H1 (cell line): ENCODE results near the gene C2CD4C. TPM values are rescaled to one million over a fixed set of nuclear protein-coding genes. Genes with fewer than 3 reads are reported as not detected.

Experiments
- CTCF ChIA-PET: fragments of 300-600 bp; sonication (Branson Sonifier 250); formaldehyde crosslinking; loops from one replicate; lab custom pipeline; 2021; ENCODE audit not compliant: partially characterized antibody; lab: Charles Lee
- POLR2A ChIA-PET: fragments of 300-600 bp; sonication (Branson Sonifier 250); formaldehyde crosslinking; loops from one replicate; lab custom pipeline; 2021; ENCODE audit warnings: inconsistent platforms; ENCODE audit not compliant: partially characterized antibody; lab: Charles Lee
- DNase-seq, 2 experiments: peaks; one replicate each; pipeline versions ENCODE4 v3.0.0 to v3.0.0-alpha.2; 2010 to 2022; ENCODE audit warnings: low spot score in 2 of 2, low read depth in 1 of 2, mixed read lengths in 1 of 2
- FAIRE-seq: peaks from 2 replicates; lab custom pipeline; 2011; peaks lifted over from hg19 to GRCh38; lab: Jason Lieb, UNC
- H2AFZ ChIP-seq: 2 replicates; pipeline ENCODE4 v1.8.1; 2012; ENCODE audit warnings: low read length, inconsistent platforms
- H2AK5ac ChIP-seq: 2 replicates; pipeline ENCODE4 v1.6.1; 2013; ENCODE audit warnings: low read depth, low read length
- H2BK120ac ChIP-seq: replicated peaks from 2 replicates; pipeline ENCODE3; 2013; ENCODE audit warnings: low read depth, low read length, inconsistent platforms
- H2BK12ac ChIP-seq: 2 replicates; pipeline ENCODE4 v1.6.1; 2013; ENCODE audit warnings: low read depth, low read length
- H2BK15ac ChIP-seq: 2 replicates; pipeline ENCODE4 v1.6.1; 2013; ENCODE audit warnings: low read length
- H2BK20ac ChIP-seq: 2 replicates; pipeline ENCODE4 v1.6.1; 2013; ENCODE audit warnings: low read length
- H2BK5ac ChIP-seq: 2 replicates; pipeline ENCODE4 v1.6.1; 2013; ENCODE audit warnings: low read depth, low read length
- H3K14ac ChIP-seq: 2 replicates; pipeline ENCODE4 v1.6.1; 2013; ENCODE audit warnings: inconsistent platforms; ENCODE audit not compliant: insufficient read length
- H3K18ac ChIP-seq: 2 replicates; pipeline ENCODE4 v1.6.1; 2013; ENCODE audit warnings: low read length; ENCODE audit errors: extremely low read depth
- H3K23ac ChIP-seq: 2 replicates; pipeline ENCODE4 v1.6.1; 2013; ENCODE audit warnings: inconsistent platforms; ENCODE audit not compliant: insufficient read length
- H3K23me2 ChIP-seq: 2 replicates; pipeline ENCODE4 v1.6.1; 2013; ENCODE audit warnings: low read depth, low read length
- H3K27ac ChIP-seq: 2 replicates; pipeline ENCODE4 v1.6.1; 2011; ENCODE audit warnings: low read depth, low read length, inconsistent platforms
- H3K27me3 ChIP-seq, 4 experiments: replicated peaks in 1 of 4; 1 replicate in 1 of 4; 2 replicates in 3 of 4; pipeline versions ENCODE4 v1.6.1 to v1.8.1; 2011 to 2013; ENCODE audit warnings: low read length in 3 of 4, mild to moderate bottlenecking in 3 of 4, inconsistent platforms in 2 of 4, mixed read lengths in 2 of 4, moderate library complexity in 1 of 4; ENCODE audit not compliant: control insufficient read depth in 3 of 4, insufficient read depth in 3 of 4; ENCODE audit errors: extremely low read depth in 1 of 4
- H3K36me3 ChIP-seq, 4 experiments: 2 replicates each; pipeline versions ENCODE4 v1.6.1 to v1.8.1; 2011 to 2013; ENCODE audit warnings: mild to moderate bottlenecking in 4 of 4, low read length in 3 of 4, moderate library complexity in 2 of 4, control low read depth in 1 of 4, inconsistent platforms in 1 of 4; ENCODE audit not compliant: insufficient read depth in 4 of 4, control insufficient read depth in 2 of 4
- H3K4ac ChIP-seq: replicated peaks from 2 replicates; pipeline ENCODE3; 2013; ENCODE audit warnings: low read length, low read depth, mixed read lengths, inconsistent platforms; ENCODE audit not compliant: insufficient read length
- H3K4me1 ChIP-seq, 4 experiments: replicated peaks in 1 of 4; 1 replicate in 1 of 4; 2 replicates in 3 of 4; pipeline versions ENCODE4 v1.6.1 to v1.8.1; 2011 to 2013; ENCODE audit warnings: low read length in 3 of 4, inconsistent platforms in 2 of 4, mixed read lengths in 1 of 4; ENCODE audit not compliant: insufficient read depth in 4 of 4, control insufficient read depth in 3 of 4
- H3K4me2 ChIP-seq, 2 experiments: 2 replicates each; pipeline versions ENCODE4 v1.6.1 to v1.8.1; 2011 to 2013; ENCODE audit warnings: low read depth in 2 of 2, low read length in 2 of 2, control low read depth in 1 of 2, inconsistent platforms in 1 of 2, mild to moderate bottlenecking in 1 of 2; ENCODE audit not compliant: insufficient read depth in 1 of 2
- H3K4me3 ChIP-seq, 4 experiments: fragments of 200-600, 300-600 bp in 1 of 4; sonication (generic), shearing (Covaris generic), sonication (Bioruptor Twin) in 1 of 4; 2 replicates each; pipeline versions ENCODE4 v1.5.1 to v1.8.1; 2011 to 2016; ENCODE audit warnings: low read length in 4 of 4, low read depth in 3 of 4, control low read depth in 2 of 4, inconsistent platforms in 2 of 4, mild to moderate bottlenecking in 2 of 4, mixed read lengths in 1 of 4, moderate library complexity in 1 of 4; ENCODE audit not compliant: insufficient read depth in 2 of 4; ENCODE audit errors: extremely low read depth in 1 of 4
- H3K56ac ChIP-seq: replicated peaks from 2 replicates; pipeline ENCODE3; 2013; ENCODE audit warnings: low read depth, mild to moderate bottlenecking, mixed read lengths, low read length, inconsistent platforms; ENCODE audit not compliant: insufficient read length
- H3K79me1 ChIP-seq: 2 replicates; pipeline ENCODE4 v1.6.1; 2013; ENCODE audit warnings: low read depth, low read length, control low read depth
- H3K79me2 ChIP-seq, 2 experiments: 2 replicates each; pipeline versions ENCODE4 v1.6.1 to v1.8.1; 2012 to 2013; ENCODE audit warnings: low read length in 2 of 2, mild to moderate bottlenecking in 2 of 2, inconsistent platforms in 1 of 2; ENCODE audit not compliant: insufficient read depth in 2 of 2, control insufficient read depth in 1 of 2
- H3K9ac ChIP-seq, 4 experiments: replicated peaks in 1 of 4; 1 replicate in 1 of 4; 2 replicates in 3 of 4; pipeline versions ENCODE4 v1.6.1 to v1.8.1; 2011 to 2013; ENCODE audit warnings: low read depth in 3 of 4, low read length in 3 of 4, control low read depth in 2 of 4, mild to moderate bottlenecking in 2 of 4, moderate library complexity in 2 of 4, inconsistent platforms in 1 of 4; ENCODE audit errors: extremely low read depth in 1 of 4
- H3K9me3 ChIP-seq, 2 experiments: 2 replicates each; pipeline versions ENCODE4 v1.6.1 to v1.8.1; 2012 to 2013; ENCODE audit warnings: mild to moderate bottlenecking in 2 of 2, moderate library complexity in 2 of 2, control low read depth in 1 of 2, inconsistent platforms in 1 of 2, low read depth in 1 of 2, low read length in 1 of 2, mixed read lengths in 1 of 2; ENCODE audit not compliant: insufficient read depth in 2 of 2
- H4K20me1 ChIP-seq, 2 experiments: replicated peaks in 1 of 2; 2 replicates each; pipeline versions ENCODE3 to v1.8.1; 2011 to 2013; ENCODE audit warnings: inconsistent platforms in 2 of 2, low read length in 2 of 2, mild to moderate bottlenecking in 1 of 2; ENCODE audit not compliant: insufficient read depth in 2 of 2, control insufficient read depth in 1 of 2
- H4K5ac ChIP-seq: 2 replicates; pipeline ENCODE4 v1.6.1; 2013; ENCODE audit warnings: low read length, low read depth, mixed read lengths, inconsistent platforms; ENCODE audit not compliant: insufficient read length
- H4K8ac ChIP-seq: 2 replicates; pipeline ENCODE4 v1.8.0; 2013; ENCODE audit warnings: mild to moderate bottlenecking, moderate library complexity, low read length, inconsistent platforms; ENCODE audit not compliant: insufficient read depth; ENCODE audit errors: extremely low read depth
- H4K91ac ChIP-seq: replicated peaks from 2 replicates; pipeline ENCODE3; 2013; ENCODE audit warnings: low read length, mixed read lengths, inconsistent platforms; ENCODE audit not compliant: insufficient read length
- RBBP5 ChIP-seq: IDR thresholded peaks from 2 replicates; pipeline ENCODE4 v1.7.1; 2012; ENCODE audit warnings: low read depth, mild to moderate bottlenecking, inconsistent platforms, low read length, moderate library complexity, borderline replicate concordance
- TCF12 ChIP-seq: IDR thresholded peaks from 2 replicates; pipeline ENCODE4 v1.6.1; 2011; ENCODE audit warnings: low read depth, mild to moderate bottlenecking, low read length
- WGBS, 2 experiments: shearing (Covaris generic) in 1 of 2; methylation state at CpG; one replicate each; pipeline versions ENCODE4 v1.1.6 to v1.1.7; 2013 to 2015; ENCODE audit warnings: low lambda C conversion rate in 2 of 2, mixed read lengths in 2 of 2, inconsistent platforms in 1 of 2, low coverage in 1 of 2, missing lambda C conversion rate in 1 of 2; ENCODE audit not compliant: insufficient replicate concordance in 2 of 2, insufficient coverage in 1 of 2, insufficient read length in 1 of 2; ENCODE audit errors: extremely low coverage in 1 of 2, missing lambda C conversion rate in 1 of 2; 5-methylcytosine and 5-hydroxymethylcytosine counted together
- polyA plus RNA-seq, 7 experiments: library from polyadenylated mRNA; depleted of rRNA in 3 of 7; stranded (reverse) in 5 of 7; unstranded in 2 of 7; fragments of >200 nt in 5 of 7; fragments of 200-250 nt in 2 of 7; gene quantifications; 1 replicate in 5 of 7; 2 replicates in 1 of 7; 4 replicates in 1 of 7; pipeline versions ENCODE4 v1.2.1 to v1.2.3, GENCODE V29; 2011 to 2013; ENCODE audit warnings: missing spikeins in 2 of 7, mixed read lengths in 2 of 7
- total RNA-seq: library from RNA; stranded (reverse); fragmentation: NEBNext Ultra II Directional; extraction: Animal tissue kit (Norgen Biotek cat#: 25700); gene quantifications from 2 replicates; pipeline ENCODE4 v1.2.1, GENCODE V29; 2021

Gene C2CD4C
- total and polyA plus RNA-seq, 2 of the 8 experiments (the other 6 are each of a cell fraction or from before 2014, with no cell fraction given), result 3.8 to 6.3 TPM

GRCh38 chr19:374886-375235, 34.1 kb downstream of the C2CD4C start:
- H3K79me1 ChIP-seq, result no peaks in the 10 kb centered on the region
- H3K27ac ChIP-seq, result no peak overlapping the region
- H4K5ac ChIP-seq, result no peak overlapping the region
- no peak overlapping the region for H3K56ac ChIP-seq
- H3K9me3 ChIP-seq, result no peaks in the 10 kb centered on the region; a peak in 1 of 4 replicates
- no peaks in the 10 kb centered on the region for H4K20me1 ChIP-seq
- no peak overlapping the region for H4K8ac ChIP-seq
- no peaks in the 10 kb centered on the region for H3K36me3 ChIP-seq
- DNase-seq (no peak), FAIRE-seq (no peak)
- no peak overlapping the region for H3K23ac ChIP-seq
- no peak overlapping the region for H3K4me3 ChIP-seq
- WGBS, 2 experiments, result 80% methylated on average over 17 of the region's 17 CpGs; no CpG with 5 or more reads in 1 of the 2 experiments
- no peak overlapping the region for H2BK15ac ChIP-seq
- H3K23me2 ChIP-seq, result no peaks in the 10 kb centered on the region
- TF ChIP-seq RBBP5 (no peak), TCF12 (no peak)
- no peak overlapping the region for H3K4ac ChIP-seq
- no peak overlapping the region for H2BK20ac ChIP-seq
- ChIA-PET POLR2A (interaction anchor here (1.9 kb wide), 1 partner anchor 12 kb away, joined by 4 read pairs; no protein-coding TSS in a partner anchor), CTCF (interaction anchor here (1.2 to 2.9 kb wide), 2 partner anchors 9 to 14 kb away, joined by 4 to 16 read pairs; no protein-coding TSS in a partner anchor)
- H3K27me3 ChIP-seq, result no peaks in the 10 kb centered on the region; a peak in 1 of 7 replicates
- H2BK5ac ChIP-seq, result no peak overlapping the region
- no peaks in the 10 kb centered on the region for H3K4me1 ChIP-seq
- H2AFZ ChIP-seq, result no peak overlapping the region
- H3K4me2 ChIP-seq, result no peak overlapping the region
- H3K14ac ChIP-seq, result no peak overlapping the region
- no peak overlapping the region for H2AK5ac ChIP-seq
- H4K91ac ChIP-seq, result no peak overlapping the region
- H3K79me2 ChIP-seq, result no peaks in the 10 kb centered on the region
- no peak overlapping the region for H3K18ac ChIP-seq
- H2BK12ac ChIP-seq, result no peak overlapping the region
- no peak overlapping the region for H3K9ac ChIP-seq
- no peak overlapping the region for H2BK120ac ChIP-seq
